SK-N-SH (cell line): ENCODE data around the gene TRAPPC6A.

Experiments used
- CTCF ChIP-seq: fragments of 200-600 bp; sonication (generic); IDR thresholded peaks from 2 replicates; pipeline ENCODE4 v1.6.1; 2017; ENCODE audit warnings: antibody characterized with exemption, mild to moderate bottlenecking, moderate library complexity
- EP300 ChIP-seq, 2 experiments: IDR thresholded peaks; 2 replicates each; pipeline versions ENCODE4 v1.4.0 to v1.6.1; 2012; ENCODE audit warnings: borderline replicate concordance in 1 of 2, low read depth in 1 of 2, low read length in 1 of 2
- GABPA ChIP-seq: IDR thresholded peaks from 2 replicates; pipeline ENCODE4 v1.4.0; 2012; ENCODE audit warnings: low read depth, mild to moderate bottlenecking
- JUND ChIP-seq: IDR thresholded peaks from 2 replicates; pipeline ENCODE4 v1.4.0; 2012
- POLR2AphosphoS5 ChIP-seq: IDR thresholded peaks from 2 replicates; pipeline ENCODE4 v1.6.1; 2012; ENCODE audit warnings: low read depth, low read length
- RAD21 ChIP-seq: IDR thresholded peaks from 2 replicates; pipeline ENCODE4 v1.6.1; 2012; ENCODE audit warnings: mild to moderate bottlenecking, low read length
- RXRA ChIP-seq: IDR thresholded peaks from 2 replicates; pipeline ENCODE4 v1.4.0; 2012; ENCODE audit warnings: low read depth, mild to moderate bottlenecking, borderline replicate concordance
- SIN3A ChIP-seq: IDR thresholded peaks from 2 replicates; pipeline ENCODE4 v1.6.1; 2012; ENCODE audit warnings: low read depth, mild to moderate bottlenecking, low read length, moderate library complexity, borderline replicate concordance
- SMC3 ChIP-seq: IDR thresholded peaks from 2 replicates; pipeline ENCODE4 v1.6.1; 2012; ENCODE audit warnings: low read depth, low read length, improper control_type of control experiment
- TCF12 ChIP-seq: IDR thresholded peaks from 2 replicates; pipeline ENCODE4 v1.4.0; 2012
- TEAD4 ChIP-seq: IDR thresholded peaks from 2 replicates; pipeline ENCODE4 v1.4.0; 2012; ENCODE audit warnings: mild to moderate bottlenecking, borderline replicate concordance; ENCODE audit not compliant: insufficient read depth

DNA sequence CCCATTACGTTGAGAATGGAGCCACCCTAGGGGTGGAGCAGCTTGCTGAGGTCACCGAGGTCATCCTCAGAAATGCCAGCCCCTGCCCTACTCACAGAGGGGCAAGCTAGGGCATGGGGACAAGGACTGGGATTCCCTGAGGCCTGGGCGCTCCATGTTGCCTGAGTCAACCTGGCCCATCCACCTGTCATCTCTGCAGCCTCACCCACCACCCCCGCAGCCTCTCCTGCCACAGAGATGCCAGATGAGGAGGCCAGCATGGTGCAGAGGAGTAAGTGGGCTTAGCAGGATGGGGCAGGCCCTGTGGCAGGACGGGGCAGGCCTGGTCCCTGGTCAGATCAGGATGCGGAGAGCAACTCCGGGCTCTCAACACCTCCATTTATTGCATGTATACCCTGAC lies 26.7 kb downstream of the TRAPPC6A start:
- TF ChIP-seq EP300 (IDR thresholded peaks at IDR 0.05; ENCODE audit: borderline replicate concordance in 1 of 2, low read depth in 1 of 2, low read length in 1 of 2) (no peak), RAD21 (no peak), CTCF (no peak), RXRA (no peak), SIN3A (no peak), GABPA (no peak), JUND (no peak), POLR2AphosphoS5 (no peak), TEAD4 (no peak), TCF12 (no peak), SMC3 (no peak)
